Amniotic epithelial cell (primary cell): ENCODE measurements around the gene TMEM94.
"Not testable (repeated sequence)": the region's sequence is repeated elsewhere in the genome, so short reads cannot be mapped to it uniquely, and the experiment has no call there.

Source experiments
- DNase-seq: peaks from one replicate; pipeline ENCODE4 v3.0.0-alpha.2; 2010; ENCODE audit warnings: low read depth

The TMEM94 gene

GRCh38 chr17:75511610-75512575, 55.5 kb downstream of the TMEM94 start:
- no peak for DNase-seq

GRCh38 chr17:75512926-75513640, 56.6 kb downstream of the TMEM94 start:
- DNase-seq = peak; percentile 63

- no peak for DNase-seq
Observed at GRCh38 chr17:75513641-75514000, 57.2 kb downstream of the TMEM94 start.

- DNase-seq = no peak
Observed at GRCh38 chr17:75514299-75514918, 58.0 kb downstream of the TMEM94 start.

- DNase-seq = no peak
Observed at GRCh38 chr17:75514919-75515495, 58.6 kb downstream of the TMEM94 start.

- peak; percentile 83 for DNase-seq
Observed at GRCh38 chr17:75515496-75516254, 59.2 kb downstream of the TMEM94 start, which contains the start of gene CASKIN2. Gene CASKIN2, minus strand, starts transcription at chr17:75515537. Its CDS starts 1,733 bp downstream, at chr17:75513804.

- peak; percentile 83 for DNase-seq
Observed at GRCh38 chr17:75516255-75516618, 59.8 kb downstream of the TMEM94 start, which contains the start of gene TSEN54. Gene TSEN54, plus strand, starts transcription at chr17:75516528. Its CDS starts 33 bp downstream, at chr17:75516561.

- no peak for DNase-seq
Observed at GRCh38 chr17:75516619-75517296, 60.3 kb downstream of the TMEM94 start.

GRCh38 chr17:75517297-75517865, 60.9 kb downstream of the TMEM94 start:
- DNase-seq = no peak

GRCh38 chr17:75518201-75518600, 61.8 kb downstream of the TMEM94 start:
- DNase-seq = no peak

GRCh38 chr17:75518983-75519537, 62.6 kb downstream of the TMEM94 start:
- DNase-seq = no peak

- not testable (repeated sequence) for DNase-seq
Observed at GRCh38 chr17:75520413-75520812, 64.0 kb downstream of the TMEM94 start.

GRCh38 chr17:75521290-75521689, 64.9 kb downstream of the TMEM94 start:
- DNase-seq = no peak

- DNase-seq = peak; percentile 81
Observed at GRCh38 chr17:75521951-75522727, 65.7 kb downstream of the TMEM94 start.

GRCh38 chr17:75523647-75524046, 67.2 kb downstream of the TMEM94 start:
- DNase-seq = no peak

- no peak for DNase-seq
Observed at GRCh38 chr17:75524269-75524969, 68.0 kb downstream of the TMEM94 start.

- peak; percentile 35 for DNase-seq
Observed at GRCh38 chr17:75524970-75525805, 68.8 kb downstream of the TMEM94 start, which contains the start of gene LLGL2. Gene LLGL2, plus strand, starts transcription at chr17:75525697. Its CDS starts 17,730 bp downstream, at chr17:75543427.
